GM23248 (cell line): Measurements from ENCODE around the gene CAMK1. TPM values are rescaled to one million over a fixed set of nuclear protein-coding genes. Genes with fewer than 3 reads are reported as not detected.

Experiments used
- DNase-seq: peaks from one replicate; pipeline ENCODE4 v3.0.0-alpha.2; 2015
- H2AFZ ChIP-seq: fragments of 200-600 bp; sonication (generic); 2 replicates; pipeline ENCODE4 v1.6.1; 2016; ENCODE audit warnings: antibody characterized with exemption
- H3F3A ChIP-seq: fragments of 200-600 bp; sonication (generic); 2 replicates; pipeline ENCODE4 v1.6.1; 2016; ENCODE audit warnings: mild to moderate bottlenecking, antibody characterized with exemption, mixed run types; ENCODE audit not compliant: insufficient read depth
- H3K27ac ChIP-seq: fragments of 200-600 bp; sonication (generic); 2 replicates; pipeline ENCODE4 v1.5.1; 2016; ENCODE audit warnings: mild to moderate bottlenecking
- H3K27me3 ChIP-seq: fragments of 200-600 bp; sonication (generic); replicated peaks from 2 replicates; pipeline ENCODE4 v1.6.1; 2016; ENCODE audit warnings: mild to moderate bottlenecking; ENCODE audit not compliant: insufficient read depth
- H3K36me3 ChIP-seq: fragments of 200-600 bp; sonication (generic); 2 replicates; pipeline ENCODE4 v1.6.1; 2016; ENCODE audit warnings: low read depth, mild to moderate bottlenecking
- H3K4me1 ChIP-seq: fragments of 200-600 bp; sonication (generic); 2 replicates; pipeline ENCODE4 v1.6.1; 2016; ENCODE audit warnings: mild to moderate bottlenecking; ENCODE audit not compliant: insufficient read depth
- H3K4me2 ChIP-seq: fragments of 200-600 bp; sonication (generic); one replicate; pipeline ENCODE4 v1.6.1; 2016; ENCODE audit warnings: mild to moderate bottlenecking; ENCODE audit not compliant: unreplicated experiment
- H3K4me3 ChIP-seq: fragments of 200-600 bp; sonication (generic); 2 replicates; pipeline ENCODE4 v1.5.1; 2016; ENCODE audit warnings: mild to moderate bottlenecking
- H3K79me2 ChIP-seq: fragments of 200-600 bp; sonication (generic); 2 replicates; pipeline ENCODE4 v1.6.1; 2016; ENCODE audit warnings: mild to moderate bottlenecking; ENCODE audit not compliant: insufficient read depth
- H3K9ac ChIP-seq: fragments of 200-600 bp; sonication (generic); 2 replicates; pipeline ENCODE4 v1.6.1; 2016; ENCODE audit warnings: mild to moderate bottlenecking
- H3K9me2 ChIP-seq: fragments of 200-600 bp; sonication (generic); 2 replicates; pipeline ENCODE4 v1.6.1; 2016; ENCODE audit warnings: mixed run types, mild to moderate bottlenecking, moderate library complexity; ENCODE audit not compliant: insufficient read depth
- H3K9me3 ChIP-seq: fragments of 200-600 bp; sonication (generic); one replicate; pipeline ENCODE4 v1.6.1; 2017; ENCODE audit warnings: low read depth
- H4K20me1 ChIP-seq: fragments of 200-600 bp; sonication (generic); 2 replicates; pipeline ENCODE4 v1.6.0; 2016; ENCODE audit not compliant: insufficient read depth
- EZH2 ChIP-seq: fragments of 200-600 bp; sonication (generic); IDR thresholded peaks from 2 replicates; pipeline ENCODE4 v1.6.1; 2018; ENCODE audit warnings: antibody characterized with exemption, mild to moderate bottlenecking; ENCODE audit not compliant: insufficient read depth, poor library complexity, severe bottlenecking
- EZH2phosphoT487 ChIP-seq: fragments of 200-600 bp; sonication (generic); IDR thresholded peaks from 2 replicates; pipeline ENCODE4 v1.6.1; 2018; ENCODE audit warnings: antibody characterized with exemption, moderate library complexity, mild to moderate bottlenecking, low read depth; ENCODE audit not compliant: insufficient read depth
- WGBS, 2 experiments: methylation state at CpG; one replicate each; pipeline ENCODE4 v1.1.6; 2015 to 2017; ENCODE audit warnings: low lambda C conversion rate in 2 of 2, low coverage in 1 of 2; ENCODE audit errors: missing lambda C conversion rate in 2 of 2; 5-methylcytosine and 5-hydroxymethylcytosine counted together
- in situ Hi-C: fragments of 300-500 bp; cut with MboI; formaldehyde crosslinking; loops from 2 replicates; pipeline ENCODE4 v1.15.0; 2020
- polyA plus RNA-seq: library from polyadenylated mRNA; unstranded; fragments of >200 nt; fragmentation: Nextera tagmentation; extraction: Ambion mirVana; gene quantifications from 2 replicates; pipeline ENCODE4 v1.2.1, GENCODE V29; 2016
- total RNA-seq: library from RNA; depleted of rRNA; stranded (reverse); fragments of >200 nt; shearing (Covaris generic); gene quantifications from 2 replicates; pipeline ENCODE4 v1.2.3, GENCODE V29; 2014

Gene CAMK1
- total and polyA plus RNA-seq, 2 experiments from 2014 or later, result 26.9 to 28.3 TPM

DNA sequence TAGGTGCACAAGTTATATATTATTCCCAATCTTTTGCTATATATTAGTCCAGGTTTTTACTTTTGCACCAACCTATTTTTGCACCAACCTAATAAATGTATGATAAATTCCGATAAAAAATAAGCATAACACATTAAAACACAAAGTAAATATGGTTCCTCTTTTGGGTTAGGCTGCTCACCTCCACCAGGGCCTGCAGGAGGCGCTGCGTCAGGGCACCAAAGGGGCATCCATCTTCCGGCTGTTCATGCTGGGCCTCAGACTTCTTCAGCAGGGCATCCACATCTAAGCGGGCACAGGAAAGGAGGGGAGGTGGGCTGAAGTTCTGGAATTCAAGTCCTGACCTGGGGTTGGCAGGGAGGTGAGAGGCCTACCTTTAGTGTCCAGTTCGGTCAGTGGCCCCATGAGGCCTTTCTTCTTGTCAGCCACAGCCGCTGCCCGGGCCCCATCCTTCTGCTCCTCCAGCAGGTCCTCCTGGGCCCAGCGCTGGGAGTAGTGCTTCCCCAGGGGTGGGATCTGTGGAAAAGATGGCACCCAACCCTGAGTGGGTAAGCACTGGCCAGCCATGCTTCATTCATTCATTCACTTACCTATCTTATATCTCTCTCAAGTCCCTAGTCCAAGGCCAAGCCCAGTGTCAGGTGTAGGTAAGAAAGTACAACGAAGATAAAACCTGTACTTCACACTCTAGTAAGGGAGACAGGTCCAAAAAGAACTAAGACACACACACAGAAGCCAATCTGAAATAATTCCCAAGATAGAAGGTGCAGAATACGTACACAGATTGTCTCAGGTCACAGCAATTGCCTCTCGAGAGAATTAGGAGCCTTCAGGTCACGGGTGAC is 17.3 kb upstream of the CAMK1 start:
- H3K36me3 ChIP-seq, result peaks cover 38% of the 10 kb centered on the region
- H3K27ac ChIP-seq, result no peak overlapping the region
- no peaks in the 10 kb centered on the region for H3K27me3 ChIP-seq
- H3K9ac ChIP-seq, result no peak overlapping the region
- 91 to 92% methylated on average over 13 of the region's 13 CpGs for WGBS, 2 experiments
- H3K9me2 ChIP-seq, result no peaks in the 10 kb centered on the region
- no peak overlapping the region for H3K4me3 ChIP-seq
- H2AFZ ChIP-seq, result no peak overlapping the region
- peaks cover 27% of the 10 kb centered on the region for H3K79me2 ChIP-seq
- H3K4me1 ChIP-seq, result peaks cover 6% of the 10 kb centered on the region
- TF ChIP-seq EZH2 (no peak), EZH2phosphoT487 (no peak)
- no peaks in the 10 kb centered on the region for H4K20me1 ChIP-seq
- no peak overlapping the region for H3K4me2 ChIP-seq
- in situ Hi-C loops, result no loop called here
- peak; percentile 31 for DNase-seq
- H3K9me3 ChIP-seq, result no peaks in the 10 kb centered on the region
- H3F3A ChIP-seq, result no peaks in the 10 kb centered on the region; the same call in 1 of the 2 replicates

DNA sequence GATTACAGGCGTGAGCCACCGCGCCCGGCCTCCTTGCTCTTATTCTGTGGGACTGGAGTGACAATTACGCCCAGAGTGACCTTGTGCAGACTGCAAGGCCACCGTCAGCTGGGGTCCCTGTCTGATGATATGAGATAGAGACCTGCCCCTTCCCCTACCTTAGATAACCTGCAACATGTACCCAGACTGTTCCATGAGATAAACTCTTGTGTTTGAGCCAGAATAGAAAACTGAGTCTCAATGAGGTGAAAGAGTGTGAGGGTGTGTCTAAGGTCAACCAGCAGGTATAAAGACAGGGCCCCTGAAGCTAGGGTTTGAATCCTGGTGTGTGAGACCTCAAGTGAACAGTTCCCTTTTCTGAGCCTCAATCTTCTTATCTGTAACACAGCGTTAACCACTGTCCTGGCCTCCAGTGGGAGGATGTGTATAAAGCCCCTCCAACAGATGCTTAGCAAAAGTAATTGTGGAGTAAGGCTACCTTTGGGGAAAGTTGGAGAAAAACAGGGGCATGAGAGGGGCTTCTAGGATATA is 16.5 kb upstream of the CAMK1 start:
- no peak for DNase-seq
- H3K4me3 ChIP-seq, result no peak overlapping the region
- no peak overlapping the region for H3K9ac ChIP-seq
- H3K36me3 ChIP-seq, result peaks cover 38% of the 10 kb centered on the region
- H3K4me2 ChIP-seq, result no peak overlapping the region
- H3K9me2 ChIP-seq, result no peaks in the 10 kb centered on the region
- no peaks in the 10 kb centered on the region for H3K27me3 ChIP-seq
- no peak for TF ChIP-seq EZH2phosphoT487
- TF ChIP-seq EZH2, result no peak
- in situ Hi-C loops, result no loop called here
- no peaks in the 10 kb centered on the region for H4K20me1 ChIP-seq
- no peaks in the 10 kb centered on the region for H3F3A ChIP-seq
- peaks cover 19% of the 10 kb centered on the region for H3K79me2 ChIP-seq
- no peak overlapping the region for H2AFZ ChIP-seq
- WGBS, 2 experiments, result 90 to 93% methylated on average over 7 of the region's 7 CpGs
- no peaks in the 10 kb centered on the region for H3K9me3 ChIP-seq
- H3K4me1 ChIP-seq, result no peaks in the 10 kb centered on the region
- H3K27ac ChIP-seq, result no peak overlapping the region

GRCh38 chr3:9785602-9786001 is 15.9 kb upstream of the CAMK1 start:
- no peaks in the 10 kb centered on the region for H4K20me1 ChIP-seq
- H3K9ac ChIP-seq, result no peak overlapping the region
- peaks cover 38% of the 10 kb centered on the region for H3K36me3 ChIP-seq
- no peak overlapping the region for H3K4me2 ChIP-seq
- no peak overlapping the region for H3K4me3 ChIP-seq
- H3K27me3 ChIP-seq, result no peaks in the 10 kb centered on the region
- 0 out of 2 replicates have a peak, but pooled peaks cover 12% of the 10 kb centered on the region for H3K79me2 ChIP-seq
- DNase-seq, result no peak
- H3F3A ChIP-seq, result peaks cover 4% of the 10 kb centered on the region; the same call in 1 of the 2 replicates
- no peak overlapping the region for H3K27ac ChIP-seq
- WGBS, 2 experiments, result 84 to 90% methylated on average over 7 of the region's 7 CpGs
- no peaks in the 10 kb centered on the region for H3K9me3 ChIP-seq
- no peak overlapping the region for H2AFZ ChIP-seq
- H3K4me1 ChIP-seq, result no peaks in the 10 kb centered on the region
- H3K9me2 ChIP-seq, result no peaks in the 10 kb centered on the region
- TF ChIP-seq EZH2 (no peak), EZH2phosphoT487 (no peak)
- in situ Hi-C loops, result no loop called here

- Histone ChIP-seq H3K4me3 (no peak overlapping the region), H3K4me1 (no peaks in the 10 kb centered on the region), H3F3A (peaks cover 8% of the 10 kb centered on the region), H3K36me3 (peaks cover 40% of the 10 kb centered on the region), H3K9me2 (no peaks in the 10 kb centered on the region), H2AFZ (no peak overlapping the region), H3K79me2 (0 out of 2 replicates have a peak, but pooled peaks cover 6% of the 10 kb centered on the region), H3K27me3 (no peaks in the 10 kb centered on the region), H3K4me2 (no peak overlapping the region), H3K27ac (no peak overlapping the region), H4K20me1 (no peaks in the 10 kb centered on the region), H3K9ac (no peak overlapping the region), H3K9me3 (no peaks in the 10 kb centered on the region)
- no peak for TF ChIP-seq EZH2phosphoT487
- no peak for TF ChIP-seq EZH2
- WGBS, 2 experiments, result 94 to 98% methylated on average over 4 of the region's 4 CpGs
- no peak for DNase-seq
- in situ Hi-C loops, result no loop called here
Observed at GRCh38 chr3:9784965-9785364, 15.2 kb upstream of the CAMK1 start.
